IMR-90 (cell line): ENCODE measurements around the gene NOA1. TPM values are rescaled to one million over a fixed set of nuclear protein-coding genes. Genes with fewer than 3 reads are reported as not detected.

Experiments
- ATAC-seq: fragments of 200-7000 bp; cut with Tn5 transposase; 2 replicates; pipeline ENCODE4 v1.9.1; 2020; ENCODE audit warnings: low read depth, mild to moderate bottlenecking, moderate library complexity
- BruUV-seq: library from RNA; stranded (reverse); fragments of 400-500 nt; replicated peaks from 2 replicates; lab custom pipeline; 2021; lab: Mats Ljungman, UMichigan
- CTCF ChIA-PET: fragments of 300-600 bp; formaldehyde crosslinking; extraction: SDS; loops from one replicate; lab custom pipeline; 2021; ENCODE audit warnings: antibody characterized with exemption; lab: Yijun Ruan, JAX
- POLR2A ChIA-PET: fragments of 300-600 bp; sonication (Branson Sonifier 250); formaldehyde crosslinking; loops from one replicate; lab custom pipeline; 2022; ENCODE audit warnings: antibody characterized with exemption; ENCODE audit not compliant: unreplicated experiment; lab: Charles Lee
- DNase-seq: peaks from one replicate; pipeline ENCODE4 v3.0.0; 2013
- H2AFZ ChIP-seq: replicated peaks from 2 replicates; pipeline ENCODE3; 2013; ENCODE audit warnings: low read length, mild to moderate bottlenecking; ENCODE audit not compliant: poor library complexity
- H2AK5ac ChIP-seq: 2 replicates; pipeline ENCODE4 v1.6.1; 2013; ENCODE audit warnings: low read depth, low read length, inconsistent platforms
- H2AK9ac ChIP-seq: replicated peaks from 2 replicates; pipeline ENCODE3; 2013; ENCODE audit warnings: mild to moderate bottlenecking, low read depth, low read length, moderate library complexity; ENCODE audit not compliant: poor library complexity
- H2BK120ac ChIP-seq: 2 replicates; pipeline ENCODE4 v1.6.1; 2013; ENCODE audit warnings: low read depth, low read length, inconsistent platforms
- H2BK15ac ChIP-seq: 3 replicates; pipeline ENCODE4 v1.6.1; 2013; ENCODE audit warnings: low read depth, low read length, inconsistent platforms
- H2BK20ac ChIP-seq: 2 replicates; pipeline ENCODE4 v1.6.1; 2013; ENCODE audit warnings: low read depth, mild to moderate bottlenecking, inconsistent platforms, low read length, moderate library complexity
- H2BK5ac ChIP-seq: 2 replicates; pipeline ENCODE4 v1.6.1; 2013; ENCODE audit warnings: mild to moderate bottlenecking, low read depth, low read length, inconsistent platforms; ENCODE audit not compliant: poor library complexity, severe bottlenecking
- H3K14ac ChIP-seq: replicated peaks from 2 replicates; pipeline ENCODE4 v1.6.1; 2013; ENCODE audit warnings: low read depth, low read length, inconsistent platforms
- H3K18ac ChIP-seq: 2 replicates; pipeline ENCODE4 v1.6.1; 2013; ENCODE audit warnings: low read depth, low read length, control low read depth
- H3K23ac ChIP-seq: 2 replicates; pipeline ENCODE4 v1.6.1; 2013; ENCODE audit warnings: low read depth, low read length, inconsistent platforms
- H3K27ac ChIP-seq: 2 replicates; pipeline ENCODE4 v1.5.1; 2013; ENCODE audit warnings: mild to moderate bottlenecking, control low read depth, low read length; ENCODE audit not compliant: insufficient read depth
- H3K27me3 ChIP-seq: 2 replicates; pipeline ENCODE4 v1.6.1; 2013; ENCODE audit warnings: low read length; ENCODE audit not compliant: control insufficient read depth, insufficient read depth
- H3K36me3 ChIP-seq: 2 replicates; pipeline ENCODE4 v1.6.1; 2013; ENCODE audit warnings: low read length, mixed read lengths; ENCODE audit not compliant: control insufficient read depth, insufficient read depth
- H3K4ac ChIP-seq: 2 replicates; pipeline ENCODE4 v1.6.1; 2013; ENCODE audit warnings: low read depth, low read length, inconsistent platforms
- H3K4me1 ChIP-seq: 2 replicates; pipeline ENCODE4 v1.6.1; 2013; ENCODE audit warnings: low read length, mixed read lengths; ENCODE audit not compliant: control insufficient read depth, insufficient read depth
- H3K4me2 ChIP-seq: 2 replicates; pipeline ENCODE4 v1.6.1; 2013; ENCODE audit warnings: low read depth, mild to moderate bottlenecking, control low read depth, low read length, moderate library complexity
- H3K4me3 ChIP-seq: 2 replicates; pipeline ENCODE4 v1.5.1; 2013; ENCODE audit warnings: low read depth, mild to moderate bottlenecking, control low read depth, low read length, moderate library complexity; ENCODE audit not compliant: insufficient read depth
- H3K56ac ChIP-seq: 2 replicates; pipeline ENCODE4 v1.6.1; 2013; ENCODE audit warnings: low read length, inconsistent platforms; ENCODE audit not compliant: insufficient read depth; ENCODE audit errors: extremely low read depth
- H3K79me1 ChIP-seq, 2 experiments: 2 replicates each; pipeline ENCODE4 v1.6.1; 2013; ENCODE audit warnings: low read length in 2 of 2, inconsistent platforms in 1 of 2, low read depth in 1 of 2
- H3K9ac ChIP-seq: 2 replicates; pipeline ENCODE4 v1.6.1; 2013; ENCODE audit warnings: low read depth, low read length, control low read depth
- H3K9me1 ChIP-seq: 2 replicates; pipeline ENCODE4 v1.6.1; 2013; ENCODE audit warnings: low read length, inconsistent platforms; ENCODE audit not compliant: insufficient read depth
- H3K9me3 ChIP-seq: 2 replicates; pipeline ENCODE4 v1.6.1; 2013; ENCODE audit warnings: low read length; ENCODE audit not compliant: control insufficient read depth, insufficient read depth
- H4K20me1 ChIP-seq: 2 replicates; pipeline ENCODE4 v1.6.1; 2013; ENCODE audit warnings: low read length, inconsistent platforms; ENCODE audit not compliant: insufficient read depth
- H4K5ac ChIP-seq: 2 replicates; pipeline ENCODE4 v1.6.1; 2013; ENCODE audit warnings: mild to moderate bottlenecking, low read depth, low read length, control low read depth
- H4K8ac ChIP-seq, 2 experiments: 2 replicates each; pipeline ENCODE4 v1.6.1; 2013; ENCODE audit warnings: low read depth in 2 of 2, low read length in 2 of 2, control low read depth in 1 of 2, inconsistent platforms in 1 of 2
- H4K91ac ChIP-seq: 2 replicates; pipeline ENCODE4 v1.6.1; 2013; ENCODE audit warnings: low read depth, low read length, inconsistent platforms; ENCODE audit not compliant: insufficient read depth
- BHLHE40 ChIP-seq: fragments of 150-350 bp; IDR thresholded peaks from 2 replicates; pipeline ENCODE4 v1.6.1; 2016; ENCODE audit warnings: mild to moderate bottlenecking, low read depth, low read length
- CEBPB ChIP-seq: IDR thresholded peaks from 2 replicates; pipeline ENCODE4 v1.6.1; 2012; ENCODE audit warnings: low read depth, low read length, improper control_type of control experiment
- CHD1 ChIP-seq: IDR thresholded peaks from 2 replicates; pipeline ENCODE4 v1.6.1; 2012; ENCODE audit warnings: low read depth, low read length, improper control_type of control experiment
- CTCF ChIP-seq: conservative IDR thresholded peaks from 2 replicates; pipeline ENCODE4 v1.5.1; 2012; ENCODE audit warnings: mild to moderate bottlenecking, low read depth, low read length, improper control_type of control experiment
- ELK1 ChIP-seq: fragments of 150-350 bp; IDR thresholded peaks from 2 replicates; pipeline ENCODE4 v1.6.1; 2016; ENCODE audit warnings: low read depth, mild to moderate bottlenecking, low read length, moderate library complexity, borderline replicate concordance
- FOS ChIP-seq: fragments of 150-350 bp; IDR thresholded peaks from 2 replicates; pipeline ENCODE4 v1.6.1; 2016; ENCODE audit warnings: low read depth, low read length
- MAFK ChIP-seq: IDR thresholded peaks from 2 replicates; pipeline ENCODE4 v1.6.1; 2012; ENCODE audit warnings: low read depth, low read length, improper control_type of control experiment
- MAZ ChIP-seq: IDR thresholded peaks from 2 replicates; pipeline ENCODE4 v1.6.1; 2012; ENCODE audit warnings: low read depth, mild to moderate bottlenecking, low read length, improper control_type of control experiment, moderate library complexity, borderline replicate concordance
- MXI1 ChIP-seq: IDR thresholded peaks from 2 replicates; pipeline ENCODE4 v1.6.1; 2012; ENCODE audit warnings: low read depth, mild to moderate bottlenecking, low read length, moderate library complexity, borderline replicate concordance
- NFE2L2 ChIP-seq: fragments of 150-350 bp; IDR thresholded peaks from 2 replicates; pipeline ENCODE4 v1.6.1; 2016; ENCODE audit warnings: low read depth, mild to moderate bottlenecking, low read length
- POLR2A ChIP-seq: IDR thresholded peaks from 2 replicates; pipeline ENCODE4 v1.6.1; 2012; ENCODE audit warnings: mild to moderate bottlenecking, low read depth, low read length
- RAD21 ChIP-seq: IDR thresholded peaks from 2 replicates; pipeline ENCODE4 v1.6.1; 2012; ENCODE audit warnings: low read length, improper control_type of control experiment
- RCOR1 ChIP-seq: IDR thresholded peaks from 2 replicates; pipeline ENCODE4 v1.6.1; 2012; ENCODE audit warnings: mild to moderate bottlenecking, low read length, improper control_type of control experiment; ENCODE audit not compliant: insufficient replicate concordance
- RFX5 ChIP-seq: IDR thresholded peaks from 2 replicates; pipeline ENCODE4 v1.8.0; 2012; ENCODE audit warnings: low read depth, mild to moderate bottlenecking, low read length, moderate library complexity
- SMC3 ChIP-seq: fragments of 150-350 bp; IDR thresholded peaks from 2 replicates; pipeline ENCODE4 v1.6.1; 2016; ENCODE audit warnings: low read depth, mild to moderate bottlenecking, antibody characterized with exemption, low read length, moderate library complexity
- USF2 ChIP-seq: fragments of 150-350 bp; IDR thresholded peaks from 2 replicates; pipeline ENCODE4 v1.6.1; 2017; ENCODE audit warnings: mild to moderate bottlenecking, antibody characterized with exemption, low read length, low read depth
- WGBS, 2 experiments: methylation state at CpG; one replicate each; pipeline versions ENCODE4 v1.1.5 to v1.1.7; 2013; ENCODE audit warnings: missing lambda C conversion rate in 2 of 2; ENCODE audit not compliant: insufficient read length in 1 of 2; ENCODE audit errors: extremely low coverage in 2 of 2; 5-methylcytosine and 5-hydroxymethylcytosine counted together
- dilution Hi-C: fragments of 300-500 bp; cut with HindIII; formaldehyde crosslinking; loops from one replicate; pipeline ENCODE4 v1.14.3; 2018; ENCODE audit warnings: low sequenced_read_pairs; ENCODE audit not compliant: unreplicated experiment
- in situ Hi-C: fragments of 300-500 bp; cut with MboI; formaldehyde crosslinking; loops from 3 replicates; pipeline ENCODE4 v1.14.3; 2019; ENCODE audit warnings: low sequenced_read_pairs, inconsistent platforms, mixed read lengths
- intact Hi-C: fragments of 100-400 bp; cut with micrococcal nuclease; formaldehyde crosslinking; loops from 2 replicates; pipeline ENCODE4 v1.10.0; 2022
- polyA plus RNA-seq, 3 experiments: library from polyadenylated mRNA; depleted of rRNA; stranded (reverse); fragments of >200 nt; gene quantifications; 2 replicates each; pipeline ENCODE4 v1.2.3, GENCODE V29; 2012; ENCODE audit warnings: low replicate concordance in 1 of 3
- total RNA-seq: library from RNA; depleted of rRNA; stranded (reverse); fragments of >200 nt; gene quantifications from 2 replicates; pipeline ENCODE4 v1.2.3, GENCODE V29; 2012

NOA1 gene
- total and polyA plus RNA-seq, 2 of the 4 experiments (the other 2 are of a cell fraction): 10.4 to 10.8 TPM

GRCh38 chr4:56930638-56931037 is 46.8 kb downstream of the NOA1 start:
- in situ Hi-C loops: no loop called here
- no peak for TF ChIP-seq CHD1
- TF ChIP-seq MAFK: no peak
- no peak for TF ChIP-seq RAD21
- TF ChIP-seq MAZ: no peak
- TF ChIP-seq POLR2A: no peak
- no peak for TF ChIP-seq NFE2L2
- no peak for TF ChIP-seq SMC3
- no peak for TF ChIP-seq RCOR1
- TF ChIP-seq RFX5: no peak
- no peak for TF ChIP-seq USF2
- TF ChIP-seq CEBPB: no peak
- TF ChIP-seq BHLHE40: no peak
- no peak for TF ChIP-seq FOS
- TF ChIP-seq MXI1: no peak
- TF ChIP-seq ELK1: no peak
- no peak for TF ChIP-seq CTCF

More at GRCh38 chr4:56930638-56931037, 46.8 kb downstream of the NOA1 start:
- Histone ChIP-seq H3K23ac (no peak overlapping the region), H3K4ac (no peak overlapping the region), H2BK15ac (no peak overlapping the region), H2BK120ac (no peak overlapping the region), H2BK20ac (no peak overlapping the region), H3K14ac (no peak overlapping the region), H3K9me3 (no peaks in the 10 kb centered on the region), H4K91ac (no peak overlapping the region), H3K27me3 (no peaks in the 10 kb centered on the region), H3K4me3 (no peak overlapping the region), H4K20me1 (no peaks in the 10 kb centered on the region), H4K8ac (no peak overlapping the region), H3K9me1 (peaks cover 2% of the 10 kb centered on the region; the same call in 1 of the 2 replicates), H2AFZ (no peak overlapping the region), H3K79me1 (peaks cover 24 to 38% of the 10 kb centered on the region in 2 experiments), H3K56ac (no peak overlapping the region), H3K18ac (no peak overlapping the region), H3K36me3 (peaks cover 19% of the 10 kb centered on the region), H4K5ac (no peak overlapping the region), H2BK5ac (no peak overlapping the region), H2AK9ac (no peak overlapping the region), H3K9ac (no peak overlapping the region), H2AK5ac (no peak overlapping the region), H3K27ac (no peak overlapping the region), H3K4me2 (no peak overlapping the region), H3K4me1 (no peaks in the 10 kb centered on the region)
- intact Hi-C loops (no loop called here), dilution Hi-C loops (no loop called here)
- POLR2A ChIA-PET: interaction anchor here (0.5 kb wide), 1 partner anchor 12 kb away, joined by 3 read pairs; no protein-coding TSS in a partner anchor
- ATAC-seq (no peak), DNase-seq (no peak)
- WGBS, 2 experiments: 100% methylated on average over 5 of the region's 7 CpGs; no CpG with 5 or more reads in 1 of the 2 experiments
- no TSS peak for BruUV-seq
- CTCF ChIA-PET: no interaction called here
